ENCODE data around the gene TLE2. TPM values are rescaled to one million over a fixed set of nuclear protein-coding genes. Genes with fewer than 3 reads are reported as not detected.
A peak's percentile ranks its signal among the peaks of the same experiment; 100 is the strongest.

The TLE2 gene
- total RNA-seq, 2 experiments from 2014 or later, result 1.2 to 1.6 TPM

DNA sequence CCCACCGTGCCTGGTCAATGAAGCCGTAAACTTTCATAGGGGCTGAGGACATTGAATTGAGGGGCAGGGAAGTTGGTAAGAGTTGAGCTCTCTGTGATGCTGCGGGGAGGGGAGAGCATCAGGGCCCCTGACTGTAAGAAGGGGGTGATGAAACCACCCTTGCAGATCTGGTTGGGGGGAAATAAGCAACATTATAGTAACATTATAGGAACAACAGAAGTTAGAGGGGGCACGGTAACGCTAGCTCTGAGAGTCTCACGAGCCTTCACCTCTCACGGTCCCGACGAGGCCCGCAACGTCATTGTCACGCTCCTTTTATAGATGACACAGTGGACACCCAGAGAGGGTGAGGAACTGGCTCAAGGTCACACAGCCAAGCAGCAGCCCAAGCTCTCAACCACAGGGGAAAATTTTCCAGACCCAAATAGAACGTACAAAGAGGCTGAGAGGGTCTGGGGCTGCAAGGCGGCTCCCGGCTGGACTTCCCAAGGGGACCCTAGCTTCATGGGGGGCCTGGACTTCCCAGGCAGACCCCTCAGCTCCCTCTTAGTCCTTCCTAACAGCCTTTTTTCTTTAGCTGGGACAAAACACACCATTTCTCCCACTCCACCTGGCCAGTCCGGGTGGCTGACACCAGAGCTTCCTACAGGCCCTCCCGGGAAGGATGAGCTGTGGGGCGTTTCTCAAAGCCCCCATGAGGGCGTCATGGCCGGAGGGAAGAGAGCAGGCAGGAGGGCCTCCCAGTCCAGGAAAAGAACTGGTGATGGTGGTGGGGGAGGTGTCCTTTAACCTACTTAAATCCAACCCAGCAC is 29.1 kb upstream of the TLE2 start:
- Histone ChIP-seq H3K4me1 (ENCODE audit: insufficient read depth, low read length, poor library complexity, severe bottlenecking) (peaks cover 23% of the 10 kb centered on the region), H3K4me2 (ENCODE audit: low read length) (peak overlapping the region; percentile 9; the same call in 1 of the 2 replicates), H3K4me3 (ENCODE audit: low read depth, low read length, poor library complexity, severe bottlenecking) (no peak overlapping the region), H3K36me3 (ENCODE audit: insufficient read depth, low read length) (peaks cover 77% of the 10 kb centered on the region), H4K20me1 (ENCODE audit: insufficient read depth, low read length) (peaks cover 4% of the 10 kb centered on the region; the same call in 1 of the 2 replicates), H3K27ac (ENCODE audit: low read depth, low read length, poor library complexity, severe bottlenecking) (no peak overlapping the region), H2AFZ (ENCODE audit: low read length) (no peak overlapping the region), H3K9me2 (ENCODE audit: insufficient read depth, low read length) (no peaks in the 10 kb centered on the region), H3K9me3 (ENCODE audit: low read length) (no peaks in the 10 kb centered on the region), H3K79me2 (ENCODE audit: insufficient read depth, low read depth, low read length) (peaks cover 37% of the 10 kb centered on the region; the same call in 1 of the 2 replicates)
- DNase-seq (ENCODE audit: low spot score), result no peak
- TF ChIP-seq, protein P1, sequence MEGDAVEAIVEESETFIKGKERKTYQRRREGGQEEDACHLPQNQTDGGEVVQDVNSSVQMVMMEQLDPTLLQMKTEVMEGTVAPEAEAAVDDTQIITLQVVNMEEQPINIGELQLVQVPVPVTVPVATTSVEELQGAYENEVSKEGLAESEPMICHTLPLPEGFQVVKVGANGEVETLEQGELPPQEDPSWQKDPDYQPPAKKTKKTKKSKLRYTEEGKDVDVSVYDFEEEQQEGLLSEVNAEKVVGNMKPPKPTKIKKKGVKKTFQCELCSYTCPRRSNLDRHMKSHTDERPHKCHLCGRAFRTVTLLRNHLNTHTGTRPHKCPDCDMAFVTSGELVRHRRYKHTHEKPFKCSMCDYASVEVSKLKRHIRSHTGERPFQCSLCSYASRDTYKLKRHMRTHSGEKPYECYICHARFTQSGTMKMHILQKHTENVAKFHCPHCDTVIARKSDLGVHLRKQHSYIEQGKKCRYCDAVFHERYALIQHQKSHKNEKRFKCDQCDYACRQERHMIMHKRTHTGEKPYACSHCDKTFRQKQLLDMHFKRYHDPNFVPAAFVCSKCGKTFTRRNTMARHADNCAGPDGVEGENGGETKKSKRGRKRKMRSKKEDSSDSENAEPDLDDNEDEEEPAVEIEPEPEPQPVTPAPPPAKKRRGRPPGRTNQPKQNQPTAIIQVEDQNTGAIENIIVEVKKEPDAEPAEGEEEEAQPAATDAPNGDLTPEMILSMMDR (conservative IDR thresholded peaks at IDR 0.05; ENCODE audit: low read length), result no peak
- no peak for TF ChIP-seq EZH2phosphoT487 (IDR thresholded peaks at IDR 0.05; ENCODE audit: borderline replicate concordance, low read depth, low read length)
- POLR2A ChIA-PET, result interaction anchor here (0.6 kb wide), 1 partner anchor 87 kb away, joined by 4 read pairs; no protein-coding TSS in a partner anchor
- BruUV-seq (replicated peaks), result no TSS peak
- CTCF ChIA-PET (ENCODE audit: unreplicated experiment), result no interaction called here
- intact Hi-C loops (cut with micrococcal nuclease; ENCODE audit: unreplicated experiment), result no loop called here

DNA sequence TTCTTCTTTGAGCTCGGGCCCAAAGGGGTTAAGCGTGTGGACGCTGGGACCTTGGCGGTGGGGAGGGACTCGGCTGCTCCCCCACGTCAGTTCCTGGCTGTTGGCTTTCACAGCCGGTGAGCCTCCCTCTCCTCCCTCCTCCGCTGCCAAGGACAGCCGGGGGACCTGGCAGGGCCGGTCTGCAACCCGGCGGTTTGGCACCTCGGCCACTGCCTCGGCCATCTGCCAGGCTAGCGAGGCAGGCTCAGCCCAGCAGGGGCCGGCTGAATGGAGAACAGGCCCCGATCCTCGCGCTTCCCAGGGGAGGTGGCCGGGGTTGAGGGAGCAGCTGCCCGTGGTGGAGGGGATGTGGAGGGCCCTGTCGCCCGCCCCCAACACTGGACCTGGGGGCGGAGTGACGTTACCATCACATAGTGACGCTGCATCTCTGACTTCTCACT is 28.2 kb upstream of the TLE2 start:
- Histone ChIP-seq H3K79me2 (ENCODE audit: insufficient read depth, low read depth, low read length) (peaks cover 33% of the 10 kb centered on the region; the same call in 1 of the 2 replicates), H4K20me1 (ENCODE audit: insufficient read depth, low read length) (peaks cover 4% of the 10 kb centered on the region; the same call in 1 of the 2 replicates), H3K9me2 (ENCODE audit: insufficient read depth, low read length) (no peaks in the 10 kb centered on the region), H2AFZ (ENCODE audit: low read length) (no peak overlapping the region), H3K36me3 (ENCODE audit: insufficient read depth, low read length) (peaks cover 86% of the 10 kb centered on the region), H3K4me1 (ENCODE audit: insufficient read depth, low read length, poor library complexity, severe bottlenecking) (peaks cover 16% of the 10 kb centered on the region), H3K9me3 (ENCODE audit: low read length) (no peaks in the 10 kb centered on the region), H3K4me2 (ENCODE audit: low read length) (no peak overlapping the region), H3K27ac (ENCODE audit: low read depth, low read length, poor library complexity, severe bottlenecking) (no peak overlapping the region), H3K4me3 (ENCODE audit: low read depth, low read length, poor library complexity, severe bottlenecking) (no peak overlapping the region)
- intact Hi-C loops (cut with micrococcal nuclease; ENCODE audit: unreplicated experiment), result no loop called here
- TF ChIP-seq, protein P1 (conservative IDR thresholded peaks at IDR 0.05; ENCODE audit: low read length), result no peak
- no peak for TF ChIP-seq EZH2phosphoT487 (IDR thresholded peaks at IDR 0.05; ENCODE audit: borderline replicate concordance, low read depth, low read length)
- CTCF ChIA-PET (ENCODE audit: unreplicated experiment), result no interaction called here
- POLR2A ChIA-PET, result no interaction called here
- BruUV-seq (replicated peaks), result no TSS peak
- no peak for DNase-seq (ENCODE audit: low spot score)
